ENCODE results near the gene ADIPOR2.
"Not testable (repeated sequence)": the region's sequence is repeated elsewhere in the genome, so short reads cannot be mapped to it uniquely, and the experiment has no call there.

Gene ADIPOR2

DNA sequence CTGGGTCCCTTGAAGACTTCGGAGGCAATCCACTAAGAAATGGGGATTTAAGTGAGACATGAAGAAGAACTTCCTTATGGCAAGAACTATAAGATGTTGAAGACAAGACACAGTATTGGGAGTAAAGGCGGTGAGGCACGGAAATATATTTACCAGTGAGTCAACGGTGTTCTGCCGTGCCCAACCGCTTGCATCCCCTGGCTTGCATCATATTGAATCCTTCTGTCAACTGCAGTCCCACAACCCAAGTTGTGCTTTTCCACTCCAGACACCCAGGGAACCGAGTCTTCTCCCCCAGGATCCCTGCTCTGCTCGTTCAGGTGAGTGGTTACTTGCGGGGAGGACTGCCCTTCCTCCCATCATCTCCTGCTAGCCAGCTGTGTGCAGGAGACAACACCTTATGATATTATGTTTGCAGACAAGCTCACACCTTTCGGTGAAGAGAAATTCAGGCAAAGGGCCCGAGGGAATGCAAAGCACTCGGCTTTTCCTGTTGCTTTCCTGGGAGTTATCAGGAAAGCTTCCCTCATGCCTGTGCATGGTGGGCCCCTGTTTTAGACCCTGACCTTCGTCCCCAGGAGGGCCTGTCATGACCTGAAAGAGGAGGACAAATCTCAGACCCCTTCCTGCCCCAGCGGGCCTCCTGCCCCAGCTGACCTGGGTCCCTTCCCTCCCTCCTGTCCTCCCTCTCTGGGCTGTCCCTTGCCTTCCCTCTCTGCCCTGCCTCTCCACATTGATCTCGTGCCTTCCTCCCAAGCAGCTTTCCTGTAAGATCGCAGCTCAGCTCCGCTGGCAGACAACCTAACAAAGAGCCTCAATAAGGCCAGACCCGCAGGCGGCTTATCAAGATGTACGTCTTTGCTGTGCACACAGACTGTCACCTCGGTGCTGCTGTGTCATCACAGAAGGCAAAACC lies 125.2 kb downstream of the ADIPOR2 start:
- no peak for DNase-seq

DNA sequence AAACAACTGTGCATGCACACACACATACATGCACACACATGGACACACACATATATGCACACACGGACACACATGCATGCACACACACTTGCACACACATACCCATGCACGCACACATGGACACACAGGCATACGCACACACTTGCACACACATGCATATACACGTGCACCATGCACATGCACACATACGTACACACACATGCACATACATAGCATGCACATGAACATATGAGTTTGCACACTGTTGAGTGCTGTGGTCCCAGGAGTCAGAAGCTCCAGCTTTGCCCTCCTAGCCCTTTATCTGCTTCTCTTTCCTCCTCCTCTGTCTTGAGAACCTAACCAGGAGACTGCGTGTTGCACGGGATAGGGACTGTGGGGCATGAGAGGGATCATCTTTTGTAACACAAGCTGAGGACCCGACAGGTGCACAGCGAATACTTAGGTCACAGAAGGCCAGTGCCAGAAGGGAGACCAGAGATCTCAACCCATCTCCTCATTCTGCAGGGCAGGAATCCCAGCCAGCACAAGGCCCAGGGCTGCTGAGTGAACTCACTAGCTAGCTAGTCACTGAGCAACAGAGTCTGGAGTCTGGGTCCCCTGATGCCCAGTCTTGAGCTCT lies 126.0 kb downstream of the ADIPOR2 start:
- no peak for DNase-seq

GRCh38 chr12:1817928-1818327 lies 127.1 kb downstream of the ADIPOR2 start:
- DNase-seq, result not testable (repeated sequence)

GRCh38 chr12:1819050-1819449 lies 128.2 kb downstream of the ADIPOR2 start:
- no peak for DNase-seq

GRCh38 chr12:1819571-1819970 lies 128.7 kb downstream of the ADIPOR2 start:
- no peak for DNase-seq

DNA sequence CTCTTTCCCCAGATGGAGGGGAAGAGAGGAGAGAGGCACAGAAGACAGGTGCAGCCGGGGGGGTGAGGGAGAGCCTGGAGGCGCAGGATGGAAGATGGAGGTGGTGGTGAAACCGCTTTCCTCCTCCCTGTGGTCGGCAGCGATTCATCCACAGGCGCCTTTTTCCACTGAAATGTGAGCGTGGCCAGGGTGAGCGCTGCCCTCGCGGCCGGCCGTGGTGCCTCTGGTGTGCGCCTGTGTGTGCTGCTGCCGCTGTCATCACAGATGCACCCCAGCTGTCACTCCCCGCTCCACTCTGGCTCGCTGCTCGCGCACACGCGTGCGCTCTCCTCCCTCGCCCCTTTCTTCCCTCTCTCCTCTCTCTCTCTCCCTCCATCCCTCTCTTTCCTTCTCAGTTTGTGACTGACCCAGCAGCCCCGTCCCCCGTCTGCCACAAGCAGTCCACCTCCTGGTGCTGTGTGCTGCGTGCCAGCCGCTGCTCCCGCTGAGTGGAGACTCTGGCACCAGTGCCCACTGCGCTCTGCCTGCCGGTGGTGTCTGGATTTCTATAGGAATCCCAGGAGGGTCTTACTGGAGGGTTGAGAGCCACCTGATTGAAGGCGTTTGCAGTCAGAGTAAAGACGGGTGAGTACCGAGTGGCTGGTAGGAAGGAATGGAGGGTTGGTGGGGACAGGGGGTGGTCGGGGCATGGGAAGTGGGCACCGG lies 129.5 kb downstream of the ADIPOR2 start, which contains the start of gene LRTM2:
TSS of gene LRTM2 (plus strand) at position 375 of the 705 bp plus-strand sequence. CDS start 7,584 bp downstream, outside the sequence.
- no peak for DNase-seq

DNA sequence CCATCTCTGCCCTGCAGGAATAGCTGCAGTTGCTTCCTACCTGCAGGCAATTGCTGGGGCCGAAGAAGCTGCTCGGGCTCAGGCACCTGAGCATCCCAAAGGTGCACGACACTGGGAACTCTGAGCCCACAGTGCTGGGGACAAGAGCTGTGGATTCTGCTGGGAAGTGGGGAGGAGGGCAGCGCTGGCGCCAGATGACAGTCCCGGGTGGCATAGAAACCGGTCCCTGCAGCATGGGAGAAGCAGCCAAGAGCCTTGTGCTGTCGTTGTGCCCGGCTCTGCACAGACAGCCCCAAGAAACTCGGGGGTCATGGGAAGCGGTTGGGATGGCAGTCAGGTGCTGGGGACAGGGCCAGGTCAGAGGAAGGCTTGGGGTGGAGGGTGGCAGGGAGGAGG lies 130.0 kb downstream of the ADIPOR2 start:
- no peak for DNase-seq

DNA sequence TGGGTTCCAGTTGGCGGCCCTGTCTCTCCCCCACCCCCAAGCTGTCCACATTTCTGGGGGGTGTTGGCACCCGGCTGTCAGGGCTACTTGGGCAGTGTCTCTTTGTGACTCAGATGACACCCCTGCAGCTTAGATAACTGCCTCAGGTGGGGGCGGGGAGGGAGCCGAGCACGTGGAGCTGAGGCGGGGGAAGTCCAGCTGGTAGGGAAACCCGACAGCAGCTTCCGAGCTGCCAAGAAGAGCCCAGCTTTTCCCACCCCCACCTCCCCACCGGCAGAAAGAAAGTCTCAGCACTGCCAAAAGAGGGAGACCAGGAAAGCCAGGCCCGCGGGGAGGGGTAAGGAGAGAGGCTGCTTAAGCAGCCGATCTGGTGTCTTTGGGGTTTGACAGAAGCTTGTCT lies 130.9 kb downstream of the ADIPOR2 start:
- DNase-seq, result no peak

DNA sequence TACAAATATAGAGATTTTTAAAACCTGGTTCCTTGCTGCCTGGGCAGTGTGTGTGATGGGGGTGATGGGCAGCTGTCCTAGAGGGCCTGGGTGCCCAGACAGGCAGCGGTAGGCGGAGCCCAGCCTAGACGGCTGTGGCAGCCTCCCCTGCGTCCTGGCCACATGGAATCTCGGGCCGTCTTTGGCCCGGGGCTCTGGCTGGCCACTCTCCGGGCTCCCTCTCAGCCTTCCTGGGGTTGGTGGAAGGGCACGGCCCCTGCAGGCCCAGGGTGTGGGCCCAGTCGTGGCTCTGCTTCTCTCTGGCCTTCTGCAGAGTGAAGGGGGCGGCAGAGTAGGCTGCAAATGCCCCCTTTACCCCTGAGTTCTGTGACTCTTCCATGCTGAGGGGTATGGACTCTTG lies 131.8 kb downstream of the ADIPOR2 start:
- DNase-seq, result no peak

DNA sequence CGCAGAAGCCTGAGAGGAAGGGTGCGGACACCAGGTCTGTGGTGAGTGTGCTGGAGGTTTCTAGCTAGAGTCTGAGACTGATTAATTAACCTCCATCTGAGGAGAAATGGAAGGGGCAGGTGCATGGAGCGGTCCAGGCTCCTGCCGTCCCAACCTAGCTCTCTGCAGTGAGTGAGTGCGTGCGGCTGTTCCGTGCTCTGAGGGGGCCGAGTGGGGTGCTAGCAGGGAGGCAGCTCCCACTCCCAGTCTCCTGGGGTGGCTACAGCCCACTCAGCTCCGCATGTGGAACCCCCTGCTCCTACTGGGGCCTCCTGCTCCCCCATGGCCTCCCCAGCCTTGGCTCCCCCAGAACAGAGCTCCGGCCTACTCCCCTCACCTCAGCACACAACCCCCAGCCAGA lies 132.4 kb downstream of the ADIPOR2 start:
- DNase-seq, result no peak

- DNase-seq, result no peak
Measured at GRCh38 chr12:1825382-1826102, 134.7 kb downstream of the ADIPOR2 start.

GRCh38 chr12:1826401-1826800 lies 135.5 kb downstream of the ADIPOR2 start:
- no peak for DNase-seq

- DNase-seq, result no peak
Measured at GRCh38 chr12:1826867-1827705, 136.2 kb downstream of the ADIPOR2 start.

- no peak for DNase-seq
Measured at GRCh38 chr12:1827826-1828805, 137.2 kb downstream of the ADIPOR2 start.

DNA sequence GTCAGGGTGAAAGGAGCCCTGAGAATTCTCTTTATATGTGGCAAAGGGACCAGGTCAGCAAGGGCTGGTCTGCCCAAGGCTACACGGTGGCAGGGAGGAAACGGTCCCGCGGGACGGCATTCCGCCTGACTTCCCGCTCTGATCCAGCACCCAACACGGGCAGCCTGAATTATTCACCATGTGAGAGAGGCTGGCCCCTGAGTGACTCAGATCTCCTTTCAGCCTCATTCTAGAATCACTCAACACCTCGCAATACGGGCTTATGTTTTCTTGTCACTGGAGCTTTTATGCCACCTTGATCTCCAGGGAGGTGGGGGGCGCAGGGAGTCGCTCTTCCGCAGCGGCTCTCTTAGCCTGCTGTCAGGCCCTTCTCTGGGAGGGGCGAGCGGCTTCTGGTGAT lies 138.0 kb downstream of the ADIPOR2 start:
- no peak for DNase-seq

DNA sequence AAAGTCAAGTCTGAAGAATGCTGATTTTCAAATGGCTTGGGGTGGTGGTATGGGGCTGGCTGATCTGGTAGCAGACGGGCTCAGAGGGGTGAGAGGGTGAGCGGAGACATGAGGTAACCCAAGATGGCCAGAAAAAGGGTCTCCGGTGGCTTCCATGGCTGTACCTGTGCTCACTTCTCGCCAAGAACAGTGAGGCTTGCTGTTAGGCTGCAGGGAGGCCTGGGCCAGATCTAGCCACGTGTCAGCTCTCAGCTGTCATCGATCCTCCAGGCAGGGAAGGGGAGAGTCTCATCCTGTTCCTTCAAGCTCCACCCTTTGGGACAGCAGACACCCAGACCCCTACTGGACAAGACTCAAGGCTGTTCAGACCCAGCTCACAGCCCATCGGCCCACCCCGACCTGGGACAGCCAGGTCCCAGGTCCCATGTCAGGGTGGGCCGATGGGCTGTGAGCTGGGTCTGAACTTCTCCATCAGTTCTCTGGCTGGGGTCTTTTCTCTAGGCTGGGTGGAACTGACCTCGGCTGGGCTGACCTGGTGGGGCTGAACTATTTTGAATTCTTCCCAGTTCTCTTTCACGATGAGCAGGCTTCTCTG lies 138.5 kb downstream of the ADIPOR2 start:
- no peak for DNase-seq

DNA sequence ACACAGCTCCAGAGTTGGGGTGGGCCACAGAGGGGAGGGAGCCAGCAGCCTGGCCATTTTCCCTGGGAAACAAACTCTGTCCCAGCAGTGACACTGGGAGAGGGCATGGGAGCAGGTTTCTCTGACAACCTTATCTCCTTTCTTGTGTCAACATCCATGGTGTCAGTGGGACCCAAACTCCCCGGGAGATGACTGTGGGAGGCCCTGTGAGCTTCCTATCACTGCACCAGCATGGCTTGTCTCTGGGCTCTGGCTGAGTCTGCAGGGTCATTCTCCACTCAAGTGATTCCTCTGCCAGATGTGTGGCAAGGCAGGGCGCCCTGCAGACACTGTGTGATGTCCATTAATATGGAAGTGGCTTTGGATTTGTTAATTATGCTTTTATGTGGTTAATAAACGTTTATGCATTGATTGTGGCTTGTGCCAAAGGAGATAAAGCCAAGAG lies 139.6 kb downstream of the ADIPOR2 start:
- DNase-seq, result no peak

GRCh38 chr12:1830981-1831963 lies 140.4 kb downstream of the ADIPOR2 start:
- no peak for DNase-seq

Data from activated effector memory CD4-positive, alpha-beta T cell treated with Interleukin-2 at 50 U/mL for 16 hours (primary cell).